OCI-LY7 (cell line): ENCODE data around the gene CYFIP2. TPM values are rescaled to one million over a fixed set of nuclear protein-coding genes. Genes with fewer than 3 reads are reported as not detected.

Experiments used
- BruUV-seq: library from RNA; stranded (reverse); fragments of 400-500 nt; replicated peaks from 2 replicates; lab custom pipeline; 2021; lab: Mats Ljungman, UMichigan
- CTCF ChIA-PET: fragments of 300-600 bp; sonication (Branson Sonifier 250); formaldehyde crosslinking; loops from one replicate; lab custom pipeline; 2022; ENCODE audit warnings: antibody characterized with exemption; ENCODE audit not compliant: unreplicated experiment; lab: Charles Lee
- POLR2A ChIA-PET: fragments of 300-600 bp; sonication (Branson Sonifier 250); formaldehyde crosslinking; loops from one replicate; lab custom pipeline; 2022; ENCODE audit warnings: antibody characterized with exemption; lab: Charles Lee
- DNase-seq: peaks from one replicate; pipeline ENCODE4 v3.0.0-alpha.2; 2015; ENCODE audit warnings: low spot score
- H2AFZ ChIP-seq: fragments of 200-600 bp; sonication (generic), shearing (Covaris generic); 2 replicates; pipeline ENCODE4 v1.6.1; 2014; ENCODE audit warnings: mild to moderate bottlenecking, antibody characterized with exemption, low read length, moderate library complexity
- H3K27ac ChIP-seq: fragments of 200-600 bp; sonication (generic); 2 replicates; pipeline ENCODE4 v1.5.1; 2014; ENCODE audit warnings: mixed run types, low read depth, mild to moderate bottlenecking, moderate library complexity, low read length, inconsistent platforms; ENCODE audit not compliant: poor library complexity, severe bottlenecking
- H3K36me3 ChIP-seq: fragments of 200-600 bp; sonication (generic); 2 replicates; pipeline ENCODE4 v1.6.1; 2014; ENCODE audit warnings: mild to moderate bottlenecking, antibody characterized with exemption, low read length, moderate library complexity, mixed read lengths; ENCODE audit not compliant: insufficient read depth
- H3K4me1 ChIP-seq: fragments of 200-600 bp; sonication (generic); 2 replicates; pipeline ENCODE4 v1.5.1; 2014; ENCODE audit warnings: mild to moderate bottlenecking, low read length; ENCODE audit not compliant: insufficient read depth, poor library complexity, severe bottlenecking
- H3K4me2 ChIP-seq: fragments of 200-600 bp; sonication (generic); 2 replicates; pipeline ENCODE4 v1.6.1; 2014; ENCODE audit warnings: mild to moderate bottlenecking, low read length
- H3K4me3 ChIP-seq: fragments of 200-600 bp; sonication (generic); 2 replicates; pipeline ENCODE4 v1.5.1; 2014; ENCODE audit warnings: mild to moderate bottlenecking, low read depth, low read length; ENCODE audit not compliant: poor library complexity, severe bottlenecking
- H3K79me2 ChIP-seq: fragments of 200-600 bp; sonication (generic); 2 replicates; pipeline ENCODE4 v1.6.1; 2016; ENCODE audit warnings: low read depth, mild to moderate bottlenecking, low read length, moderate library complexity, mixed read lengths; ENCODE audit not compliant: insufficient read depth
- H3K9me2 ChIP-seq: fragments of 200-600 bp; sonication (generic); 2 replicates; pipeline ENCODE4 v1.6.1; 2016; ENCODE audit warnings: mild to moderate bottlenecking, low read length, mixed read lengths; ENCODE audit not compliant: insufficient read depth
- H3K9me3 ChIP-seq: fragments of 200-600 bp; sonication (generic); 2 replicates; pipeline ENCODE4 v1.6.1; 2014; ENCODE audit warnings: mild to moderate bottlenecking, mixed run types, low read length, mixed read lengths
- H4K20me1 ChIP-seq: fragments of 200-600 bp; sonication (generic); 2 replicates; pipeline ENCODE4 v1.6.1; 2014; ENCODE audit warnings: mild to moderate bottlenecking, antibody characterized with exemption, low read length, moderate library complexity, mixed read lengths; ENCODE audit not compliant: insufficient read depth
- EZH2phosphoT487 ChIP-seq: fragments of 200-600 bp; sonication (generic); IDR thresholded peaks from 2 replicates; pipeline ENCODE4 v1.6.1; 2018; ENCODE audit warnings: low read depth, borderline replicate concordance, mild to moderate bottlenecking, mixed run types, antibody characterized with exemption, low read length, moderate library complexity, mixed read lengths
- intact Hi-C: fragments of 100-400 bp; cut with micrococcal nuclease; formaldehyde crosslinking; loops from one replicate; pipeline ENCODE4 v1.10.0; 2022; ENCODE audit not compliant: unreplicated experiment
- total RNA-seq, 2 experiments: library from RNA; depleted of rRNA in 1 of 2; stranded (reverse); fragments of >200 nt in 1 of 2; shearing (Covaris generic) in 1 of 2; gene quantifications; 2 replicates each; pipeline ENCODE4 v1.2.3, GENCODE V29; 2014 to 2022
- TF ChIP-seq, protein P1 (sequence below): fragments of 200-600 bp; sonication (generic); conservative IDR thresholded peaks from 2 replicates; pipeline ENCODE4 v1.5.1; 2014; ENCODE audit warnings: mild to moderate bottlenecking, antibody characterized with exemption, low read length, moderate library complexity, mixed read lengths

CYFIP2 gene
- total RNA-seq, 2 experiments from 2014 or later, result 258 to 419 TPM

GRCh38 chr5:157366741-157367674 lies 101.1 kb downstream of the CYFIP2 start:
- POLR2A ChIA-PET, result interaction anchor here (0.7 kb wide), 1 partner anchor 207 kb away, joined by 3 read pairs; no protein-coding TSS in a partner anchor
- no TSS peak for BruUV-seq

DNA sequence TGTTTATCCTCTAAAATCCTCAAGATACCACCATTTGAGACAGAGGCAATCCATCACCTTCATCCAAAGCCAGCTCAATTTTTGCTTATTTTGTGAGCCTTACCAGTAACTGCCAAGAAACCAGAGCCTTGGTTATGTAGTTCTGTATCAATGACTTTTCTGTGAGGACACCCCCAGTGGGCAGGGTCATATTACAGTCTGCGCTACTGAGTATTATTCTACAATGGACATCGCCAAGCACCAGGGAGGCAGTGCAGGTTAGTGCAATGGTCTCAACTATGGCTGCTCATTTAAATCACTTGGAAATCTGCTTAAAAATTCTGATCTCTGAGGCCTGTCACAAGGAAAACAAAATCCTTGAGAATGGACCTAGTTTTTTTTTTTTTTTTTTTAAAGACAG lies 103.6 kb downstream of the CYFIP2 start:
- peaks cover 97% of the 10 kb centered on the region for H3K36me3 ChIP-seq
- no peak overlapping the region for H3K4me3 ChIP-seq
- H2AFZ ChIP-seq, result no peak overlapping the region
- BruUV-seq, result no TSS peak
- H3K4me1 ChIP-seq, result no peaks in the 10 kb centered on the region
- H3K79me2 ChIP-seq, result no peaks in the 10 kb centered on the region
- H3K4me2 ChIP-seq, result no peak overlapping the region
- POLR2A ChIA-PET, result interaction anchor here (2.5 kb wide), 1 partner anchor 9 kb away, joined by 7 read pairs; no protein-coding TSS in a partner anchor
- H3K9me2 ChIP-seq, result no peaks in the 10 kb centered on the region
- no peaks in the 10 kb centered on the region for H4K20me1 ChIP-seq
- DNase-seq, result no peak
- intact Hi-C loops, result no loop called here
- H3K27ac ChIP-seq, result no peak overlapping the region
- TF ChIP-seq, protein P1, sequence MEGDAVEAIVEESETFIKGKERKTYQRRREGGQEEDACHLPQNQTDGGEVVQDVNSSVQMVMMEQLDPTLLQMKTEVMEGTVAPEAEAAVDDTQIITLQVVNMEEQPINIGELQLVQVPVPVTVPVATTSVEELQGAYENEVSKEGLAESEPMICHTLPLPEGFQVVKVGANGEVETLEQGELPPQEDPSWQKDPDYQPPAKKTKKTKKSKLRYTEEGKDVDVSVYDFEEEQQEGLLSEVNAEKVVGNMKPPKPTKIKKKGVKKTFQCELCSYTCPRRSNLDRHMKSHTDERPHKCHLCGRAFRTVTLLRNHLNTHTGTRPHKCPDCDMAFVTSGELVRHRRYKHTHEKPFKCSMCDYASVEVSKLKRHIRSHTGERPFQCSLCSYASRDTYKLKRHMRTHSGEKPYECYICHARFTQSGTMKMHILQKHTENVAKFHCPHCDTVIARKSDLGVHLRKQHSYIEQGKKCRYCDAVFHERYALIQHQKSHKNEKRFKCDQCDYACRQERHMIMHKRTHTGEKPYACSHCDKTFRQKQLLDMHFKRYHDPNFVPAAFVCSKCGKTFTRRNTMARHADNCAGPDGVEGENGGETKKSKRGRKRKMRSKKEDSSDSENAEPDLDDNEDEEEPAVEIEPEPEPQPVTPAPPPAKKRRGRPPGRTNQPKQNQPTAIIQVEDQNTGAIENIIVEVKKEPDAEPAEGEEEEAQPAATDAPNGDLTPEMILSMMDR, result no peak
- H3K9me3 ChIP-seq, result no peaks in the 10 kb centered on the region
- CTCF ChIA-PET, result no interaction called here

More at GRCh38 chr5:157366741-157367674, 101.1 kb downstream of the CYFIP2 start:
- Histone ChIP-seq H3K27ac (no peak overlapping the region), H3K4me3 (no peak overlapping the region), H3K4me1 (no peaks in the 10 kb centered on the region), H2AFZ (no peak overlapping the region), H3K9me2 (no peaks in the 10 kb centered on the region), H4K20me1 (no peaks in the 10 kb centered on the region), H3K36me3 (peaks cover 97% of the 10 kb centered on the region), H3K79me2 (no peaks in the 10 kb centered on the region), H3K9me3 (no peaks in the 10 kb centered on the region), H3K4me2 (no peak overlapping the region)
- intact Hi-C loops, result no loop called here
- TF ChIP-seq EZH2phosphoT487, result no peak
- TF ChIP-seq, protein P1, result peak; percentile 58
- CTCF ChIA-PET, result no interaction called here
- peak; percentile 31 for DNase-seq

GRCh38 chr5:157370967-157371366 lies 105.0 kb downstream of the CYFIP2 start:
- H3K27ac ChIP-seq, result no peak overlapping the region
- no peaks in the 10 kb centered on the region for H4K20me1 ChIP-seq
- no TSS peak for BruUV-seq
- no peak overlapping the region for H3K4me2 ChIP-seq
- H3K79me2 ChIP-seq, result no peaks in the 10 kb centered on the region
- H3K9me3 ChIP-seq, result no peaks in the 10 kb centered on the region
- ChIA-PET CTCF (no interaction called here), POLR2A (interaction anchor here (0.9 to 2.5 kb wide), 2 partner anchors 11 to 17 kb away, joined by 4 to 7 read pairs; no protein-coding TSS in a partner anchor)
- H2AFZ ChIP-seq, result no peak overlapping the region
- no peaks in the 10 kb centered on the region for H3K9me2 ChIP-seq
- DNase-seq, result no peak
- TF ChIP-seq, protein P1, result no peak
- H3K36me3 ChIP-seq, result peaks cover 97% of the 10 kb centered on the region
- intact Hi-C loops, result no loop called here
- H3K4me1 ChIP-seq, result no peaks in the 10 kb centered on the region
- H3K4me3 ChIP-seq, result no peak overlapping the region
